CD14-positive monocyte (primary cell): ENCODE data around the gene MED13L. TPM values are rescaled to one million over a fixed set of nuclear protein-coding genes. Genes with fewer than 3 reads are reported as not detected.

Source experiments
- DNase-seq, 3 donors: peaks; one replicate each; pipeline ENCODE4 v3.0.0-alpha.2; 2011 to 2022
- H2AFZ ChIP-seq: 2 replicates; pipeline ENCODE4 v1.6.0; 2012; ENCODE audit warnings: mild to moderate bottlenecking, low read depth, low read length, inconsistent platforms; ENCODE audit not compliant: insufficient read depth, poor library complexity, severe bottlenecking
- H3K27ac ChIP-seq, 2 donors: 1 replicate in 1 of 2; 2 replicates in 1 of 2; pipeline ENCODE4 v1.5.1; 2012 to 2013; ENCODE audit warnings: low read length in 2 of 2, control low read depth in 1 of 2, inconsistent platforms in 1 of 2, low read depth in 1 of 2, mild to moderate bottlenecking in 1 of 2
- H3K27me3 ChIP-seq, 2 donors: one replicate each; pipeline versions ENCODE4 v1.6.0 to v1.6.1; 2011 to 2013; ENCODE audit warnings: low read length in 2 of 2; ENCODE audit not compliant: control insufficient read depth in 2 of 2, insufficient read depth in 2 of 2
- H3K36me3 ChIP-seq, 2 donors: replicated peaks in 1 of 2; 1 replicate in 1 of 2; 2 replicates in 1 of 2; pipeline versions ENCODE4 v1.5.1 to v1.6.1; 2012 to 2013; ENCODE audit warnings: low read length in 2 of 2, control low read depth in 1 of 2, inconsistent platforms in 1 of 2, mild to moderate bottlenecking in 1 of 2; ENCODE audit not compliant: insufficient read depth in 2 of 2, control insufficient read depth in 1 of 2
- H3K4me1 ChIP-seq, 2 donors: 1 replicate in 1 of 2; 2 replicates in 1 of 2; pipeline versions ENCODE4 v1.5.1 to v1.6.1; 2012 to 2013; ENCODE audit warnings: low read length in 2 of 2, control low read depth in 1 of 2, inconsistent platforms in 1 of 2, mild to moderate bottlenecking in 1 of 2, moderate library complexity in 1 of 2; ENCODE audit not compliant: insufficient read depth in 2 of 2, control insufficient read depth in 1 of 2
- H3K4me2 ChIP-seq: replicated peaks from 2 replicates; pipeline ENCODE3; 2012; ENCODE audit warnings: low read length, moderate library complexity, mild to moderate bottlenecking; ENCODE audit not compliant: poor library complexity, severe bottlenecking; ENCODE audit errors: extremely low read depth
- H3K4me3 ChIP-seq, 3 experiments: fragments of 200-600 bp in 1 of 3; sonication (generic) in 1 of 3; replicated peaks in 1 of 3; 1 replicate in 2 of 3; 2 replicates in 1 of 3; pipeline ENCODE4 v1.5.1; 2011 to 2013; ENCODE audit warnings: low read length in 3 of 3, mild to moderate bottlenecking in 3 of 3, control low read depth in 2 of 3, low read depth in 2 of 3, inconsistent platforms in 1 of 3, moderate library complexity in 1 of 3
- H3K79me2 ChIP-seq: 2 replicates; pipeline ENCODE4 v1.6.0; 2012; ENCODE audit warnings: mild to moderate bottlenecking, control low read depth, inconsistent platforms, low read length, moderate library complexity; ENCODE audit not compliant: insufficient read depth
- H3K9ac ChIP-seq: 2 replicates; pipeline ENCODE4 v1.6.0; 2017; ENCODE audit warnings: low read length, mild to moderate bottlenecking; ENCODE audit not compliant: insufficient read depth, poor library complexity, severe bottlenecking
- H3K9me3 ChIP-seq, 2 donors: replicated peaks in 1 of 2; 1 replicate in 1 of 2; 2 replicates in 1 of 2; pipeline versions ENCODE4 v1.5.1 to v1.6.1; 2012 to 2013; ENCODE audit warnings: low read length in 2 of 2, control low read depth in 1 of 2; ENCODE audit not compliant: control insufficient read depth in 1 of 2, insufficient read depth in 1 of 2
- H4K20me1 ChIP-seq: 2 replicates; pipeline ENCODE4 v1.6.0; 2012; ENCODE audit warnings: mild to moderate bottlenecking, low read length, control low read depth, moderate library complexity; ENCODE audit not compliant: insufficient read depth
- H3K27ac Mint-ChIP-seq, 7 donors: one replicate each; pipeline ENCODE4 v1.8.0; 2020; ENCODE audit warnings: mild to moderate bottlenecking in 7 of 7, mixed read lengths in 7 of 7, moderate library complexity in 6 of 7, inconsistent platforms in 2 of 7
- H3K27me3 Mint-ChIP-seq, 3 donors: one replicate each; pipeline ENCODE4 v1.8.0; 2021 to 2022; ENCODE audit warnings: low read depth in 3 of 3, mild to moderate bottlenecking in 3 of 3, mixed read lengths in 3 of 3, moderate library complexity in 3 of 3, inconsistent platforms in 1 of 3
- H3K36me3 Mint-ChIP-seq, 2 donors: one replicate each; pipeline ENCODE4 v1.8.0; 2020; ENCODE audit warnings: mixed read lengths in 2 of 2, inconsistent platforms in 1 of 2, mild to moderate bottlenecking in 1 of 2
- H3K4me1 Mint-ChIP-seq: one replicate; pipeline ENCODE4 v1.8.0; 2020; ENCODE audit warnings: mild to moderate bottlenecking, mixed read lengths
- H3K4me3 Mint-ChIP-seq, 2 donors: one replicate each; pipeline ENCODE4 v1.8.0; 2020; ENCODE audit warnings: mild to moderate bottlenecking in 2 of 2, mixed read lengths in 2 of 2, moderate library complexity in 1 of 2
- H3K9me3 Mint-ChIP-seq, 7 donors: one replicate each; pipeline ENCODE4 v1.8.0; 2020 to 2022; ENCODE audit warnings: mixed read lengths in 7 of 7, mild to moderate bottlenecking in 6 of 7, moderate library complexity in 6 of 7, inconsistent platforms in 2 of 7
- WGBS: methylation state at CpG from one replicate; pipeline ENCODE4 v1.1.5; 2013; ENCODE audit warnings: missing lambda C conversion rate; ENCODE audit not compliant: insufficient coverage; 5-methylcytosine and 5-hydroxymethylcytosine counted together
- intact Hi-C, 2 donors: fragments of 100-400 bp; cut with micrococcal nuclease; formaldehyde crosslinking; loops; one replicate each; pipeline versions ENCODE4 v1.15.0 to v1.15.1; 2023
- polyA plus RNA-seq, 3 donors: library from polyadenylated mRNA; depleted of rRNA in 1 of 3; unstranded in 2 of 3; stranded (reverse) in 1 of 3; fragments of 300-500 nt in 2 of 3; fragments of >200 nt in 1 of 3; fragmentation: Illumina TruSeq in 2 of 3; gene quantifications; 1 replicate in 2 of 3; 2 replicates in 1 of 3; pipeline ENCODE4 v1.2.3, GENCODE V29; 2012 to 2021
- TF ChIP-seq, protein P1 (sequence below): fragments of 200-600 bp; IDR thresholded peaks from one replicate; pipeline ENCODE4 v1.8.0; 2022; ENCODE audit warnings: antibody characterized with exemption, mild to moderate bottlenecking

The MED13L gene
- polyA plus RNA-seq, 3 donors: 4.4 to 42.0 (median 7.5) TPM

DNA sequence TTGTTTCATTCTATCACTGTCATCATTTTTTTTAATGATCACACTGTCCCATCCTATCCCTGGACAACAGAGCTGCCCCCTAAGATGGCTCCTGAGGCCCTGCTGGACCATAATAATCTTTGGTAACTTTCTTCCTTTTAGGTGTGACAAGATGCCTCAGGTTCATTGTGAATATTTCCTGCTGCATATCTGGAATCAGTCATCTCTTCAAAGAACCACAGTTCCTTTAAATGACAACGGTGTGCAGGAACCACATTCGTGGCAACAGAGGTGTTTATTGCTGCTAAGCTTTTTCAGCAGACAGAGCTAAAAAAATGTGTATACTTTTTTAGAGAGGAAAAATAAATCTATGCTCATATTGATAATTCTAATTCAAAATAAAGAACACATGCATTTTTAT, 312.9 kb downstream of the MED13L start:
- Histone ChIP-seq H3K79me2 (no peaks in the 10 kb centered on the region), H3K36me3 (peaks cover 98 to 99% of the 10 kb centered on the region in 2 donors), H3K4me3 (no peak overlapping the region), H4K20me1 (peaks cover 35% of the 10 kb centered on the region), H3K27ac (no peak overlapping the region), H3K4me2 (no peak overlapping the region), H3K9ac (no peak overlapping the region), H3K27me3 (no peaks in the 10 kb centered on the region), H3K9me3 (no peaks in the 10 kb centered on the region), H2AFZ (no peak overlapping the region), H3K4me1 (no peaks in the 10 kb centered on the region)
- Mint-ChIP-seq H3K4me1 (no peaks in the 10 kb centered on the region), H3K27ac (peak overlapping the region in 1 of 7 donors; percentile 63), H3K4me3 (no peak overlapping the region), H3K9me3 (no peaks in the 10 kb centered on the region), H3K36me3 (peaks cover 82 to 100% of the 10 kb centered on the region in 2 donors), H3K27me3 (no peaks in the 10 kb centered on the region)
- intact Hi-C loops: no loop called here
- TF ChIP-seq, protein P1, sequence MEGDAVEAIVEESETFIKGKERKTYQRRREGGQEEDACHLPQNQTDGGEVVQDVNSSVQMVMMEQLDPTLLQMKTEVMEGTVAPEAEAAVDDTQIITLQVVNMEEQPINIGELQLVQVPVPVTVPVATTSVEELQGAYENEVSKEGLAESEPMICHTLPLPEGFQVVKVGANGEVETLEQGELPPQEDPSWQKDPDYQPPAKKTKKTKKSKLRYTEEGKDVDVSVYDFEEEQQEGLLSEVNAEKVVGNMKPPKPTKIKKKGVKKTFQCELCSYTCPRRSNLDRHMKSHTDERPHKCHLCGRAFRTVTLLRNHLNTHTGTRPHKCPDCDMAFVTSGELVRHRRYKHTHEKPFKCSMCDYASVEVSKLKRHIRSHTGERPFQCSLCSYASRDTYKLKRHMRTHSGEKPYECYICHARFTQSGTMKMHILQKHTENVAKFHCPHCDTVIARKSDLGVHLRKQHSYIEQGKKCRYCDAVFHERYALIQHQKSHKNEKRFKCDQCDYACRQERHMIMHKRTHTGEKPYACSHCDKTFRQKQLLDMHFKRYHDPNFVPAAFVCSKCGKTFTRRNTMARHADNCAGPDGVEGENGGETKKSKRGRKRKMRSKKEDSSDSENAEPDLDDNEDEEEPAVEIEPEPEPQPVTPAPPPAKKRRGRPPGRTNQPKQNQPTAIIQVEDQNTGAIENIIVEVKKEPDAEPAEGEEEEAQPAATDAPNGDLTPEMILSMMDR: no peak
- DNase-seq: no peak
- no CpG with 5 or more reads among the region's 2 CpGs for WGBS

DNA sequence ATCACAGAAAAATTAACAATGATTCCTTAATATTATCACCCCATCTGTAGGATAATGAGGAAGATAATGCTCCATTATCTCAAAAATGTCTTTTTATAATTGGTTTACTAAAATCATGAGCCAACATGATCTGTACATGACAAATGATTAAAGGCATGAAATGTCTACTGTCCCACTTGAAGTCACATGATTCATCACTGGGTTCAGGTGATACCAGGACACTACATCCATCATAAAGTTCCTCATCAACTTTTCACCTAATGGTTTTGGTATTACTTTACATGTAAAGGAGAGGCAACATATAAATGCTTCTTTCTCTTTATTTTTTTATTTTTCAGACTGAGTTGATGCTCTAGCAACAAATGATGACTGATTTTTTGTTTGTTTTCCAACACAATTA, 313.3 kb downstream of the MED13L start:
- Mint-ChIP-seq H3K4me1 (no peaks in the 10 kb centered on the region), H3K36me3 (peaks cover 81 to 99% of the 10 kb centered on the region in 2 donors)

More for the DNA sequence above, 313.3 kb downstream of the MED13L start:
- H4K20me1 ChIP-seq: peaks cover 35% of the 10 kb centered on the region
- no peaks in the 10 kb centered on the region for H3K27me3 ChIP-seq
- no peak for DNase-seq
- Mint-ChIP-seq H3K4me3 (no peak overlapping the region), H3K27me3 (no peaks in the 10 kb centered on the region), H3K9me3 (no peaks in the 10 kb centered on the region), H3K27ac (peak overlapping the region in 1 of 7 donors; percentile 63)
- H3K79me2 ChIP-seq: no peaks in the 10 kb centered on the region
- H3K9ac ChIP-seq: no peak overlapping the region
- no peak overlapping the region for H3K27ac ChIP-seq
- no peak overlapping the region for H3K4me2 ChIP-seq
- no peak overlapping the region for H3K4me3 ChIP-seq
- no peak overlapping the region for H2AFZ ChIP-seq
- no peaks in the 10 kb centered on the region for H3K4me1 ChIP-seq
- peaks cover 95 to 98% of the 10 kb centered on the region in 2 donors for H3K36me3 ChIP-seq
- TF ChIP-seq, protein P1: no peak
- intact Hi-C loops: no loop called here
- H3K9me3 ChIP-seq: no peaks in the 10 kb centered on the region
